HEK293 (cell line): ENCODE measurements around the gene PGBD5.
A peak's percentile ranks its signal among the peaks of the same experiment; 100 is the strongest.

Experiments used
- CTCF ChIA-PET: fragments of 350-600 bp; formaldehyde crosslinking; extraction: SDS; loops from one replicate; lab custom pipeline; 2021; ENCODE audit warnings: antibody characterized with exemption; lab: Yijun Ruan, JAX
- POLR2A ChIA-PET: fragments of 300-600 bp; formaldehyde crosslinking; extraction: SDS; loops from one replicate; lab custom pipeline; 2020; ENCODE audit warnings: antibody characterized with exemption, inconsistent platforms; lab: Yijun Ruan, JAX
- H3K27ac ChIP-seq: fragments of 200-500 bp; sonication (Bioruptor generic); 2 replicates; pipeline ENCODE4 v1.5.1; 2014; ENCODE audit warnings: low read depth, low read length, control low read depth, inconsistent platforms; ENCODE audit errors: extremely low read depth
- H3K36me3 ChIP-seq, 2 experiments: fragments of 200-500 bp in 1 of 2; sonication (Bioruptor generic) in 1 of 2; 1 replicate in 1 of 2; 2 replicates in 1 of 2; pipeline ENCODE4 v1.5.1; 2014 to 2017; ENCODE audit warnings: inconsistent platforms in 2 of 2, low read length in 2 of 2; ENCODE audit not compliant: control insufficient read depth in 2 of 2, insufficient read depth in 1 of 2
- H3K4me1 ChIP-seq: fragments of 200-500 bp; sonication (Bioruptor generic); 2 replicates; pipeline ENCODE4 v1.5.1; 2014; ENCODE audit warnings: mild to moderate bottlenecking, low read length, inconsistent platforms; ENCODE audit not compliant: control insufficient read depth, insufficient read depth
- H3K4me3 ChIP-seq: 2 replicates; pipeline ENCODE4 v1.5.1; 2011; ENCODE audit warnings: low read depth, mild to moderate bottlenecking, control low read depth, low read length, moderate library complexity
- H3K9me3 ChIP-seq: fragments of 200-500 bp; sonication (Bioruptor generic); 2 replicates; pipeline ENCODE4 v1.5.1; 2014; ENCODE audit warnings: low read depth, low read length, inconsistent platforms; ENCODE audit not compliant: control insufficient read depth, insufficient read depth
- ATF2 ChIP-seq: fragments of 450-650 bp; formaldehyde crosslinking; IDR thresholded peaks from 2 replicates; pipeline ENCODE4 v1.5.1; 2016; ENCODE audit warnings: missing biosample characterization, missing genetic modification characterization, low read depth
- BCL11A ChIP-seq: fragments of 450-650 bp; formaldehyde crosslinking; IDR thresholded peaks from 2 replicates; pipeline ENCODE4 v1.5.1; 2016; ENCODE audit warnings: low read depth, missing biosample characterization, missing genetic modification characterization
- EGR2 ChIP-seq: fragments of 450-650 bp; formaldehyde crosslinking; IDR thresholded peaks from 2 replicates; pipeline ENCODE4 v1.5.1; 2016; ENCODE audit warnings: low read depth, missing biosample characterization, missing genetic modification characterization
- KLF1 ChIP-seq: fragments of 450-650 bp; formaldehyde crosslinking; IDR thresholded peaks from 2 replicates; pipeline ENCODE4 v1.5.1; 2016; ENCODE audit warnings: missing biosample characterization, missing genetic modification characterization
- KLF9 ChIP-seq: fragments of 450-650 bp; formaldehyde crosslinking; IDR thresholded peaks from 2 replicates; pipeline ENCODE4 v1.5.1; 2016; ENCODE audit warnings: missing biosample characterization, missing genetic modification characterization, low read depth
- PBX3 ChIP-seq: sonication (generic); formaldehyde crosslinking; IDR thresholded peaks from 2 replicates; pipeline ENCODE4 v1.8.1; 2022; ENCODE audit warnings: mild to moderate bottlenecking, moderate library complexity, missing genetic modification reagents
- PRDM6 ChIP-seq: fragments of 450-650 bp; formaldehyde crosslinking; IDR thresholded peaks from 2 replicates; pipeline ENCODE4 v1.5.1; 2017; ENCODE audit warnings: missing biosample characterization, missing genetic modification characterization
- ZFHX2 ChIP-seq: fragments of 450-650 bp; formaldehyde crosslinking; conservative IDR thresholded peaks from 2 replicates; pipeline ENCODE4 v1.5.1; 2016; ENCODE audit warnings: missing biosample characterization, missing genetic modification characterization
- ZFP37 ChIP-seq: fragments of 450-650 bp; formaldehyde crosslinking; IDR thresholded peaks from 2 replicates; pipeline ENCODE4 v1.5.1; 2016; ENCODE audit warnings: missing biosample characterization, missing genetic modification characterization
- ZIC2 ChIP-seq: fragments of 450-650 bp; formaldehyde crosslinking; IDR thresholded peaks from 2 replicates; pipeline ENCODE4 v1.5.1; 2016; ENCODE audit warnings: missing biosample characterization, missing genetic modification characterization
- ZNF302 ChIP-seq: fragments of 450-650 bp; formaldehyde crosslinking; IDR thresholded peaks from 2 replicates; pipeline ENCODE4 v1.5.1; 2016; ENCODE audit warnings: missing biosample characterization, missing genetic modification characterization, low read depth
- ZNF350 ChIP-seq: fragments of 450-650 bp; formaldehyde crosslinking; IDR thresholded peaks from 2 replicates; pipeline ENCODE4 v1.5.0; 2017; ENCODE audit warnings: missing biosample characterization, mild to moderate bottlenecking, missing genetic modification characterization
- ZNF366 ChIP-seq: fragments of 450-650 bp; formaldehyde crosslinking; conservative IDR thresholded peaks from 2 replicates; pipeline ENCODE4 v1.5.1; 2016; ENCODE audit warnings: missing biosample characterization, missing genetic modification characterization
- ZNF426 ChIP-seq: fragments of 450-650 bp; formaldehyde crosslinking; IDR thresholded peaks from 2 replicates; pipeline ENCODE4 v1.5.1; 2017; ENCODE audit warnings: missing biosample characterization, missing genetic modification characterization, mild to moderate bottlenecking, inconsistent platforms, moderate library complexity
- ZNF561 ChIP-seq: fragments of 450-650 bp; IDR thresholded peaks from 2 replicates; pipeline ENCODE4 v1.5.1; 2018; ENCODE audit warnings: missing biosample characterization, missing genetic modification characterization, borderline replicate concordance
- ZNF585B ChIP-seq: fragments of 450-650 bp; formaldehyde crosslinking; IDR thresholded peaks from 2 replicates; pipeline ENCODE4 v1.5.1; 2016; ENCODE audit warnings: missing biosample characterization, missing genetic modification characterization
- ZNF777 ChIP-seq: fragments of 450-650 bp; formaldehyde crosslinking; IDR thresholded peaks from 2 replicates; pipeline ENCODE4 v1.5.1; 2017; ENCODE audit warnings: missing biosample characterization, missing genetic modification characterization, borderline replicate concordance
- ZNF791 ChIP-seq: fragments of 450-650 bp; formaldehyde crosslinking; IDR thresholded peaks from 2 replicates; pipeline ENCODE4 v1.5.1; 2016; ENCODE audit warnings: missing biosample characterization, missing genetic modification characterization
- ZNF792 ChIP-seq: fragments of 450-650 bp; formaldehyde crosslinking; IDR thresholded peaks from 2 replicates; pipeline ENCODE4 v1.5.1; 2016; ENCODE audit warnings: missing biosample characterization, missing genetic modification characterization
- ZXDB ChIP-seq: fragments of 450-650 bp; formaldehyde crosslinking; IDR thresholded peaks from 2 replicates; pipeline ENCODE4 v1.5.1; 2016; ENCODE audit warnings: missing biosample characterization, missing genetic modification characterization

The PGBD5 gene

GRCh38 chr1:230395932-230396331, 30.2 kb downstream of the PGBD5 start (continued):
- TF ChIP-seq ZNF350 (tag by site-specific recombination): no peak
- TF ChIP-seq ZNF366: peak; percentile 57; the same call in 1 of the 2 replicates
- peak; percentile 74 for TF ChIP-seq ZFHX2
- TF ChIP-seq, all 188 proteins: peak for 9

- TF ChIP-seq ZXDB (tag by site-specific recombination) (no peak), ZNF791 (tag by site-specific recombination) (no peak), ZNF792 (no peak)
- H3K4me3 ChIP-seq: no peak overlapping the region
- H3K9me3 ChIP-seq: no peaks in the 10 kb centered on the region
- no peaks in the 10 kb centered on the region for H3K4me1 ChIP-seq
- H3K36me3 ChIP-seq: no peaks in the 10 kb centered on the region
- ChIA-PET POLR2A (interaction anchor here (1.2 kb wide), 1 partner anchor 12 kb away, joined by 5 read pairs; no protein-coding TSS in a partner anchor), CTCF (no interaction called here)
- no peak overlapping the region for H3K27ac ChIP-seq
Observed at GRCh38 chr1:230394741-230395140, 31.4 kb downstream of the PGBD5 start.

GRCh38 chr1:230394134-230394533, 32.0 kb downstream of the PGBD5 start:
- Histone ChIP-seq H3K4me1 (no peaks in the 10 kb centered on the region), H3K27ac (no peak overlapping the region), H3K4me3 (no peak overlapping the region), H3K36me3 (no peaks in the 10 kb centered on the region), H3K9me3 (no peaks in the 10 kb centered on the region)
- ChIA-PET CTCF (interaction anchor here (0.6 kb wide), 1 partner anchor 9 kb away, joined by 3 read pairs; no protein-coding TSS in a partner anchor), POLR2A (no interaction called here)
- TF ChIP-seq ZFP37 (tag by site-specific recombination) (no peak), ZNF777 (tag by site-specific recombination) (no peak), PBX3 (no peak), KLF9 (tag by site-specific recombination) (no peak), ZNF302 (no peak), ZFHX2 (no peak), ZNF426 (tag by site-specific recombination) (no peak), ZNF585B (no peak), BCL11A (tag by site-specific recombination) (no peak), ZXDB (tag by site-specific recombination) (no peak)

GRCh38 chr1:230393722-230394121, 32.4 kb downstream of the PGBD5 start:
- ChIA-PET POLR2A (interaction anchor here (0.6 to 1.3 kb wide), 2 partner anchors 12 to 13 kb away, joined by 3 read pairs; no protein-coding TSS in a partner anchor), CTCF (interaction anchor here (0.6 kb wide), 1 partner anchor 9 kb away, joined by 3 read pairs; no protein-coding TSS in a partner anchor)
- Histone ChIP-seq H3K36me3 (no peaks in the 10 kb centered on the region), H3K9me3 (no peaks in the 10 kb centered on the region), H3K4me1 (no peaks in the 10 kb centered on the region), H3K27ac (no peak overlapping the region), H3K4me3 (no peak overlapping the region)
- TF ChIP-seq EGR2 (tag by site-specific recombination) (no peak), ZNF561 (tag by site-specific recombination) (no peak), ATF2 (tag by site-specific recombination) (no peak), PRDM6 (no peak), KLF1 (tag by site-specific recombination) (no peak), ZIC2 (tag by site-specific recombination) (no peak)
